DMS79 (cell line): Measurements from ENCODE around the gene JPH2.
A peak's percentile ranks its signal among the peaks of the same experiment; 100 is the strongest.

Experiments
- DNase-seq: peaks from one replicate; lab custom pipeline; 2025; lab: John Stamatoyannopoulos, UW

Gene JPH2

GRCh38 chr20:44075191-44075949 lies 111.6 kb downstream of the JPH2 start:
- no peak for DNase-seq

GRCh38 chr20:44074252-44075151 lies 112.5 kb downstream of the JPH2 start:
- peak; percentile 47 for DNase-seq

GRCh38 chr20:44073675-44074071 lies 113.3 kb downstream of the JPH2 start:
- no peak for DNase-seq

- no peak for DNase-seq
These were observed 113.8 kb downstream of the JPH2 start for GRCh38 chr20:44073011-44073674.

- no peak for DNase-seq
These were observed 114.6 kb downstream of the JPH2 start for GRCh38 chr20:44072384-44072783.

GRCh38 chr20:44071526-44072111 lies 115.4 kb downstream of the JPH2 start:
- no peak for DNase-seq

- DNase-seq: no peak
These were observed 115.9 kb downstream of the JPH2 start for GRCh38 chr20:44071057-44071456.

GRCh38 chr20:44070139-44070900 lies 116.7 kb downstream of the JPH2 start:
- DNase-seq: no peak

GRCh38 chr20:44069203-44070011 lies 117.6 kb downstream of the JPH2 start:
- DNase-seq: no peak

GRCh38 chr20:44068316-44069201 lies 118.4 kb downstream of the JPH2 start:
- DNase-seq: no peak

GRCh38 chr20:44067650-44068081 lies 119.3 kb downstream of the JPH2 start:
- no peak for DNase-seq

- no peak for DNase-seq
These were observed 120.1 kb downstream of the JPH2 start for GRCh38 chr20:44066645-44067606.

GRCh38 chr20:44065401-44066340 lies 121.3 kb downstream of the JPH2 start:
- no peak for DNase-seq

GRCh38 chr20:44064501-44065400 lies 122.2 kb downstream of the JPH2 start:
- no peak for DNase-seq
